Ishikawa (cell line): ENCODE measurements around the gene EXPH5.

Source experiments
- CEBPB ChIP-seq: IDR thresholded peaks from 2 replicates; pipeline ENCODE4 v1.6.1; 2012
- CREB1 ChIP-seq: IDR thresholded peaks from 2 replicates; pipeline ENCODE4 v1.6.1; 2012; ENCODE audit warnings: low read depth
- EGR1 ChIP-seq: IDR thresholded peaks from 2 replicates; pipeline ENCODE4 v1.6.1; 2012
- EP300 ChIP-seq: IDR thresholded peaks from 2 replicates; pipeline ENCODE4 v1.6.1; 2012; ENCODE audit warnings: borderline replicate concordance
- FOXM1 ChIP-seq: IDR thresholded peaks from 2 replicates; pipeline ENCODE4 v1.6.1; 2012; ENCODE audit warnings: low read depth, borderline replicate concordance
- MAX ChIP-seq: IDR thresholded peaks from 2 replicates; pipeline ENCODE4 v1.6.1; 2012
- NFIC ChIP-seq: IDR thresholded peaks from 2 replicates; pipeline ENCODE4 v1.6.1; 2012
- RAD21 ChIP-seq: IDR thresholded peaks from 2 replicates; pipeline ENCODE4 v1.6.1; 2012; ENCODE audit warnings: low read depth
- REST ChIP-seq: IDR thresholded peaks from 2 replicates; pipeline ENCODE4 v1.6.1; 2012; ENCODE audit warnings: low read depth, mild to moderate bottlenecking
- TAF1 ChIP-seq: IDR thresholded peaks from 2 replicates; pipeline ENCODE4 v1.6.1; 2012; ENCODE audit warnings: low read depth, mild to moderate bottlenecking
- TCF12 ChIP-seq: IDR thresholded peaks from 2 replicates; pipeline ENCODE4 v1.6.1; 2012; ENCODE audit warnings: low read depth
- TEAD4 ChIP-seq: IDR thresholded peaks from 2 replicates; pipeline ENCODE4 v1.6.1; 2012
- USF1 ChIP-seq: IDR thresholded peaks from 2 replicates; pipeline ENCODE4 v1.6.1; 2012
- YY1 ChIP-seq: IDR thresholded peaks from 2 replicates; pipeline ENCODE4 v1.6.1; 2012; ENCODE audit warnings: low read depth
- ZBTB7A ChIP-seq: IDR thresholded peaks from 2 replicates; pipeline ENCODE4 v1.6.1; 2012; ENCODE audit warnings: low read depth

EXPH5 gene

GRCh38 chr11:108496643-108497256 is 96.8 kb downstream of the EXPH5 start:
- no peak for TF ChIP-seq EGR1
- no peak for TF ChIP-seq FOXM1
- no peak for TF ChIP-seq ZBTB7A
- no peak for TF ChIP-seq NFIC
- no peak for TF ChIP-seq TCF12
- TF ChIP-seq TAF1: no peak
- no peak for TF ChIP-seq RAD21
- no peak for TF ChIP-seq USF1

- TF ChIP-seq TEAD4: no peak
- no peak for TF ChIP-seq EGR1
- TF ChIP-seq REST: no peak
- no peak for TF ChIP-seq FOXM1
- TF ChIP-seq TAF1: no peak
- TF ChIP-seq ZBTB7A: no peak
- TF ChIP-seq NFIC: no peak
- no peak for TF ChIP-seq MAX
- TF ChIP-seq RAD21: no peak
- TF ChIP-seq USF1: no peak
- TF ChIP-seq CEBPB: no peak
- no peak for TF ChIP-seq CREB1
- TF ChIP-seq EP300: no peak
- TF ChIP-seq TCF12: no peak
- TF ChIP-seq YY1: no peak
Observed at GRCh38 chr11:108495326-108495725, 98.2 kb downstream of the EXPH5 start.

DNA sequence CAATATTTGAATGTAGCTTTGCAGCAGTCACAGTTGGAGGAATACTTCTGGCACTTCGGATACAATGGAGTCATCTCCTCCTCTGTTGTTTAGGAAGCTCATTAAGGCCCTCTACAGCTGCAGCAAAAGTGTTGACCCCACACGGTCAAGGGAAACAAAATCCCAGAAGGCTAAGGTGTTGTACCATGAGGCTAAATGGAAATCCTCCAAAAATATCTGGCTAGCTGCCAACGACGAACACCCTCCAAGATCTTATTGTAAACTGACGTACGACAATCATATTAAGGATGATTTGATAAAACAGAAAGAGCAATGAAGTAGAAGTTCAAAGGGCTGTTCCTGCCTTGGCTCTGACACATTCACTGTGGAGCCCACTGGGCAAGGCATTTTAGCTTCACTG is 99.4 kb downstream of the EXPH5 start:
- TF ChIP-seq REST: no peak
- no peak for TF ChIP-seq USF1

DNA sequence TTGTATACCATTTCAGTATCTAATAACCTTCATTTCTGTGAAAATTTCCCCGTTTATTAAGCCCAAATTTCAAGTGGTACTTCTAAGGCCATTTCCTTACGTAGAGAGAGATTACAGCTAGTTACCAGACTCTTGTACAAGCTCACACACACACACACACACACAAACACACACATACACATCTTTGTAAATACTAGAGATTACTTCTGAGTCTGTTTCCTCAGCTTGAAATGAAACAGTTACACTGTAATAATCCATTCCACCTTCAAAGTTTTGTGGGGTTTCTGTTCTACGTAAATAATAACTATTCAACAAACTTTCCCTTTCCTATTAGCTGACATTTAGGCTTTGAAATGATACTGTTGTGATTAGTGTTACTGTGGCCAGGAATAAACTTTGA is 101.6 kb downstream of the EXPH5 start:
- TF ChIP-seq FOXM1 (no peak), RAD21 (no peak), USF1 (no peak), EGR1 (no peak), ZBTB7A (no peak), TEAD4 (no peak), MAX (no peak), CEBPB (no peak), TCF12 (no peak), REST (no peak), CREB1 (no peak), YY1 (no peak), NFIC (no peak), EP300 (no peak), TAF1 (no peak)
